Vagina (tissue), 2 donors: ENCODE measurements around the gene FAM13B. TPM values are rescaled to one million over a fixed set of nuclear protein-coding genes. Genes with fewer than 3 reads are reported as not detected.

Source experiments
- DNase-seq, 2 donors: peaks; one replicate each; pipeline ENCODE4 v3.0.0-alpha.2; 2017; ENCODE audit errors: extremely low spot score in 2 of 2
- H3K27ac ChIP-seq: fragments of 200-600 bp; sonication (generic); one replicate; pipeline ENCODE4 v1.5.1; 2019
- H3K27me3 ChIP-seq: fragments of 200-600 bp; sonication (generic); one replicate; pipeline ENCODE4 v1.5.1; 2019
- H3K36me3 ChIP-seq, 2 donors: fragments of 200-600 bp; sonication (generic); one replicate each; pipeline ENCODE4 v1.5.1; 2017 to 2019
- H3K4me1 ChIP-seq: fragments of 200-600 bp; sonication (generic); one replicate; pipeline ENCODE4 v1.5.1; 2019
- H3K4me3 ChIP-seq, 2 donors: fragments of 200-600 bp; sonication (generic); 1 replicate in 1 of 2; 2 replicates in 1 of 2; pipeline ENCODE4 v1.5.1; 2016 to 2019
- H3K9me3 ChIP-seq: fragments of 200-600 bp; sonication (generic); one replicate; pipeline ENCODE4 v1.5.1; 2019
- CTCF ChIP-seq, 3 experiments: fragments of 450-650 bp in 2 of 3; fragments of 200-600 bp in 1 of 3; sonication (generic) in 1 of 3; IDR thresholded peaks; one replicate each; pipeline ENCODE4 v1.5.1; 2017 to 2019; ENCODE audit warnings: antibody characterized with exemption in 3 of 3, mild to moderate bottlenecking in 2 of 3, moderate library complexity in 2 of 3
- POLR2A ChIP-seq, 2 donors: fragments of 450-650 bp; IDR thresholded peaks; one replicate each; pipeline ENCODE4 v1.6.1; 2017; ENCODE audit warnings: antibody characterized with exemption in 2 of 2, mild to moderate bottlenecking in 2 of 2, moderate library complexity in 2 of 2
- POLR2AphosphoS5 ChIP-seq, 2 donors: sonication (generic); formaldehyde crosslinking; IDR thresholded peaks; one replicate each; pipeline ENCODE4 v1.9.0; 2017; ENCODE audit warnings: antibody characterized with exemption in 2 of 2, mild to moderate bottlenecking in 2 of 2, low read depth in 1 of 2; ENCODE audit not compliant: insufficient read depth in 1 of 2
- intact Hi-C: fragments of 100-400 bp; cut with DNase I; formaldehyde crosslinking; loops from one replicate; pipeline ENCODE4 v1.15.1; 2023
- total RNA-seq: library from RNA; depleted of rRNA; stranded (reverse); fragments of >200 nt; gene quantifications from one replicate; pipeline ENCODE4 v1.2.3, GENCODE V29; 2016

Gene FAM13B
- total RNA-seq, 1 donor from 2014 or later, result 44.2 TPM

GRCh38 chr5:137916923-137917322 lies 116.0 kb downstream of the FAM13B start:
- no peaks in the 10 kb centered on the region for H3K4me1 ChIP-seq
- TF ChIP-seq POLR2AphosphoS5 (IDR thresholded peaks at IDR 0.05; ENCODE audit: insufficient read depth in 1 of 2, low read depth in 1 of 2) (no peak), POLR2A (IDR thresholded peaks at IDR 0.05) (no peak), CTCF (IDR thresholded peaks at IDR 0.05) (no peak)
- intact Hi-C loops, result no loop called here

GRCh38 chr5:137914758-137915157 lies 118.1 kb downstream of the FAM13B start:
- intact Hi-C loops, result no loop called here
- Histone ChIP-seq H3K27ac (no peak overlapping the region), H3K36me3 (no peaks in the 10 kb centered on the region), H3K27me3 (no peaks in the 10 kb centered on the region), H3K4me3 (no peak overlapping the region), H3K4me1 (no peaks in the 10 kb centered on the region), H3K9me3 (no peaks in the 10 kb centered on the region)
- TF ChIP-seq CTCF (IDR thresholded peaks at IDR 0.05), result no peak
- TF ChIP-seq POLR2AphosphoS5 (IDR thresholded peaks at IDR 0.05; ENCODE audit: insufficient read depth in 1 of 2, low read depth in 1 of 2), result no peak
- no peak for TF ChIP-seq POLR2A (IDR thresholded peaks at IDR 0.05)
- no peak for DNase-seq

More at GRCh38 chr5:137916923-137917322, 116.0 kb downstream of the FAM13B start:
- Histone ChIP-seq H3K9me3 (no peaks in the 10 kb centered on the region), H3K27me3 (no peaks in the 10 kb centered on the region), H3K27ac (no peak overlapping the region), H3K36me3 (no peaks in the 10 kb centered on the region), H3K4me3 (no peak overlapping the region)
- DNase-seq, result no peak

- peak overlapping the region; percentile 29 for H3K27ac ChIP-seq
- H3K9me3 ChIP-seq, result no peaks in the 10 kb centered on the region
- no peaks in the 10 kb centered on the region for H3K36me3 ChIP-seq
- H3K27me3 ChIP-seq, result no peaks in the 10 kb centered on the region
- intact Hi-C loops, result no loop called here
- TF ChIP-seq CTCF (IDR thresholded peaks at IDR 0.05), result no peak
- TF ChIP-seq POLR2AphosphoS5 (IDR thresholded peaks at IDR 0.05; ENCODE audit: insufficient read depth in 1 of 2, low read depth in 1 of 2), result no peak
- TF ChIP-seq POLR2A (IDR thresholded peaks at IDR 0.05), result no peak
- H3K4me1 ChIP-seq, result no peaks in the 10 kb centered on the region
- H3K4me3 ChIP-seq, result no peak overlapping the region
- DNase-seq, result no peak
These were observed 130.3 kb downstream of the FAM13B start for GRCh38 chr5:137902408-137903133.

- TF ChIP-seq POLR2A (IDR thresholded peaks at IDR 0.05) (no peak), POLR2AphosphoS5 (IDR thresholded peaks at IDR 0.05; ENCODE audit: insufficient read depth in 1 of 2, low read depth in 1 of 2) (no peak), CTCF (IDR thresholded peaks at IDR 0.05) (no peak)
- Histone ChIP-seq H3K4me3 (no peak overlapping the region), H3K27me3 (no peaks in the 10 kb centered on the region), H3K27ac (no peak overlapping the region), H3K4me1 (no peaks in the 10 kb centered on the region), H3K36me3 (no peaks in the 10 kb centered on the region), H3K9me3 (no peaks in the 10 kb centered on the region)
- DNase-seq, result no peak
- intact Hi-C loops, result no loop called here
These were observed 131.7 kb downstream of the FAM13B start for GRCh38 chr5:137901011-137901817.

GRCh38 chr5:137899493-137899892 lies 133.4 kb downstream of the FAM13B start:
- intact Hi-C loops, result no loop called here
- H3K9me3 ChIP-seq, result no peaks in the 10 kb centered on the region
- H3K4me3 ChIP-seq, result no peak overlapping the region
- H3K36me3 ChIP-seq, result no peaks in the 10 kb centered on the region
- TF ChIP-seq POLR2AphosphoS5 (IDR thresholded peaks at IDR 0.05; ENCODE audit: insufficient read depth in 1 of 2, low read depth in 1 of 2) (no peak), CTCF (IDR thresholded peaks at IDR 0.05) (no peak), POLR2A (IDR thresholded peaks at IDR 0.05) (no peak)
- H3K27ac ChIP-seq, result no peak overlapping the region
- no peaks in the 10 kb centered on the region for H3K4me1 ChIP-seq
- no peak for DNase-seq
- no peaks in the 10 kb centered on the region for H3K27me3 ChIP-seq
